Thoracic aorta endothelial cell (primary cell): ENCODE results near the gene TRRAP. TPM values are rescaled to one million over a fixed set of nuclear protein-coding genes. Genes with fewer than 3 reads are reported as not detected.

Source experiments
- small RNA-seq: library from RNA; depleted of rRNA; stranded (forward); fragments of <200 nt; gene quantifications from one replicate; pipeline ENCODE3, GENCODE V24; 2012
- total RNA-seq: library from RNA; depleted of rRNA; stranded (reverse); fragments of >200 nt; gene quantifications from 2 replicates; pipeline ENCODE4 v1.2.3, GENCODE V29; 2012

Gene TRRAP
- total RNA-seq: 28.5 and 36.6 TPM in 2 replicates

GRCh38 chr7:98878365-98879197, at the start of gene TRRAP:
Gene TRRAP (plus strand): TSS chr7:98878532. CDS start chr7:98881151, 2,619 bp downstream.

GRCh38 chr7:98869597-98870120, 8.7 kb upstream of the TRRAP start, which contains the start of gene TMEM130:
Gene TMEM130 (minus strand): TSS chr7:98870014. CDS start chr7:98869861, 153 bp downstream.

Small RNA genes within 50 kb of the gene (small RNA-seq; reads per million reads assigned to genes)
- gene MIR3609: 15.7 reads per million, percentile 95 among the genes with 10 or more reads in this experiment

Other genes with a start within 250 kb of the TRRAP start
- gene TMEM130, start 8.5 kb upstream of the TRRAP start, total RNA-seq: not detected in 2 replicates